ENCODE data around the gene ASXL2. TPM values are rescaled to one million over a fixed set of nuclear protein-coding genes. Genes with fewer than 3 reads are reported as not detected.

The ASXL2 gene
- total and polyA plus RNA-seq, 2 of the 13 experiments (the other 11 are each of a cell fraction or from before 2014, with no cell fraction given) = 12.1 to 19.2 TPM

GRCh38 chr2:25878361-25879132, at the start of gene ASXL2 (continued):
- TF ChIP-seq ZNF225 (CRISPR knock-in tag; IDR thresholded peaks at IDR 0.05) (no peak; the same call in 1 of the 2 replicates), HHEX (CRISPR knock-in tag; IDR thresholded peaks at IDR 0.05) (no peak), MIXL1 (CRISPR knock-in tag; IDR thresholded peaks at IDR 0.05) (no peak), ZNF687 (CRISPR knock-in tag; IDR thresholded peaks at IDR 0.05) (peak; percentile 94), ZNF460 (CRISPR knock-in tag; IDR thresholded peaks at IDR 0.05; ENCODE audit: borderline replicate concordance) (no peak), RFX5 (IDR thresholded peaks at IDR 0.05; ENCODE audit: low read depth, low read length) (no peak), PRDM4 (CRISPR knock-in tag; IDR thresholded peaks at IDR 0.05; ENCODE audit: borderline replicate concordance) (no peak), ATF1 (CRISPR knock-in tag; IDR thresholded peaks at IDR 0.05) (no peak), ZKSCAN1 (IDR thresholded peaks at IDR 0.05; ENCODE audit: low read length) (no peak), HNF4G (IDR thresholded peaks at IDR 0.05; ENCODE audit: borderline replicate concordance, low read depth, low read length) (no peak), HNF4G (CRISPR knock-in tag; IDR thresholded peaks at IDR 0.05; ENCODE audit: borderline replicate concordance, low read depth) (peak; percentile 22; the same call in 1 of the 2 replicates), NFIB (CRISPR knock-in tag; IDR thresholded peaks at IDR 0.05; ENCODE audit: borderline replicate concordance) (no peak), ZNF598 (CRISPR knock-in tag; IDR thresholded peaks at IDR 0.05; ENCODE audit: borderline replicate concordance) (0 out of 2 replicates have a peak, but pooled peaks have one; percentile 17), MED13 (CRISPR knock-in tag; IDR thresholded peaks at IDR 0.05) (no peak), TGIF2 (CRISPR knock-in tag; IDR thresholded peaks at IDR 0.05) (peak; percentile 72; the same call in 1 of the 2 replicates), ZBTB44 (CRISPR knock-in tag; IDR thresholded peaks at IDR 0.05) (no peak), SP1 (IDR thresholded peaks at IDR 0.05) (no peak), SP1 (CRISPR knock-in tag; IDR thresholded peaks at IDR 0.05) (peak; percentile 84), ZNF292 (CRISPR knock-in tag; IDR thresholded peaks at IDR 0.05; ENCODE audit: borderline replicate concordance, low read depth) (peak; percentile 39; the same call in 1 of the 2 replicates), ZNF17 (CRISPR knock-in tag; IDR thresholded peaks at IDR 0.05) (no peak), HNF1B (CRISPR knock-in tag; IDR thresholded peaks at IDR 0.05) (peak; percentile 30; the same call in 1 of the 2 replicates)
